Left kidney (tissue), 2 donors: Measurements from ENCODE around the gene GDF7. TPM values are rescaled to one million over a fixed set of nuclear protein-coding genes. Genes with fewer than 3 reads are reported as not detected.

Source experiments
- DNase-seq: peaks from one replicate; pipeline ENCODE4 v3.0.0-alpha.2; 2013
- polyA plus RNA-seq: library from polyadenylated mRNA; unstranded; fragments of 120-200 nt; gene quantifications from one replicate; pipeline ENCODE4 v1.2.1, GENCODE V29; 2013; ENCODE audit not compliant: insufficient read length

Gene GDF7
- polyA plus RNA-seq, 1 donor = 2.6 TPM

- no peak for DNase-seq
Observed at GRCh38 chr2:20643060-20643459, 23.9 kb upstream of the GDF7 start.

GRCh38 chr2:20643826-20644225, 23.1 kb upstream of the GDF7 start:
- DNase-seq = no peak

DNA sequence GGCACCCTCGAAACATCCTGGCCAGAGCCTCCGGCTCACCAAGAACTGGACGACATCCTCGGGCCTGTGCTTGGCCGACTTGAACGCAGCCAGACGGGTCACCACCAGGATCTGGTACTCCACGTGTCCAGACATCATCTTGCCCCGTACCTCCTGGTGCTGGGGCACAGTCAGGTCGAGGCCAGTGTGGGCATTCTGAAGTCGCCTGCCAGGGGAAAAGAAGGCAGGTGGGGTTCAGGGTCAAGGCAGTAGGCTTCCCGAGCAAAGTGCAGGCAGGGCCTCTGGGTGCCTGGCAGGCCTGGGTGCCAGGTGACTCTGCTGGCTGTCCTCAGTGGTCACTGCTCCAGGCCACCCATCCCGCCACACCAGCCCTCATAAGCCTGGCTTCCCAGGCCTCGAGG, 21.6 kb upstream of the GDF7 start:
- DNase-seq = no peak

DNA sequence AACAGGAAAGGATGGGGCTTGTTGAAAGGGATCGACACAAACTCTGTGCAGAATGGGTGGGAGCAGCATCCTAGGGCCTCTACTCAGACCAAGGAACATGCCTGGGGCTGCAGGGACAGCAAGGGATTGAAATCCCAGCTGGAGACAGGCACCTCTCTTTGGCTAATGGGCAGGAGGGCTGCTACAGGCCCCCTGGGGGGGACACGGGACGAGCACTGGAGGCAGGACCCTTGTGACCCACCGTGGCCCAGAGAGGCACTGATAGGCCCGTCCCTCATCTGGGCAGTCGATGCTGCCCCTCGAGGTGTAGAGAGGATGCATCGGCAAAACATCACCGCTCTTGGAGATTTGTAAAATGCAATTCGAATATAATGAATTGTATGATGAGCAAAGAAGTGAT, 21.2 kb upstream of the GDF7 start:
- no peak for DNase-seq

DNA sequence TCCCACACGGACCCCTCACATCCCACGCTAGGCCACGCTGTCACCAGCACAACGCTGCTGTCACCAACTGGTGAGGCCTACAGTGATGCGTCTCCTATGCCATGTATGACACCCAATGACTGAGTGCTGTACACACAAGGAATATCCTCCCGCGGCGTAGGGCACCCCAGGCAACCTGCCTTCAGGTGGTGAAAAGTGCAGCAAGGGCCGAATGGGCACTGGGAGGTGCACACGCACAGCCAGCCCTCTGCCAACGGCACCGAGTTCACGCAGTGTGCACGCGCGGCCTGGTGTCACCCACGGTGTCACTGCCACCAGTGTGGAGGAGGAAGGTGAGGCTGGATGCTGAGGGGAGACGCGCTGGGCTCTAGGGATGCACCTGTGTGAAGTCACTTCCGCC, 20.5 kb upstream of the GDF7 start:
- no peak for DNase-seq

- DNase-seq = no peak
Observed at GRCh38 chr2:20647211-20647610, 19.7 kb upstream of the GDF7 start.

DNA sequence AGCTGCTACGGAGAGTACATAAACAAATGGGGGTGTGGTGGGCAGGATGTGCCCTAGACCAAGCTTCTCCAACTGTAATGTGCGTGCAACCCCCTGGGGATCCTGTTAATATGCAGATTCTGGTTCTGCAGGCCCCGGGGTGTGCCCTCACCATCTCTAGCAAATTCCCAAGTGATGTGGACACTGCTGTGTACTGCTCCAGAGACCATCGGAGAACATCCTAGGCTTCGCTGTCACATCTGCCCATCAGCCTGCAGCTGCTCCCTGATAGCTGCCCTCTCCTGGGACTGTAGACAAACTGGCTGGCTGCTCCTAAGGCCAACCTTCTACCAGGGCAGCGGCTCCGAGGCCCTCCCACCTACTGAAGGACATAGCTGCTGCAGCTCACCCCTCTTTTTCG, 19.2 kb upstream of the GDF7 start:
- no peak for DNase-seq

DNA sequence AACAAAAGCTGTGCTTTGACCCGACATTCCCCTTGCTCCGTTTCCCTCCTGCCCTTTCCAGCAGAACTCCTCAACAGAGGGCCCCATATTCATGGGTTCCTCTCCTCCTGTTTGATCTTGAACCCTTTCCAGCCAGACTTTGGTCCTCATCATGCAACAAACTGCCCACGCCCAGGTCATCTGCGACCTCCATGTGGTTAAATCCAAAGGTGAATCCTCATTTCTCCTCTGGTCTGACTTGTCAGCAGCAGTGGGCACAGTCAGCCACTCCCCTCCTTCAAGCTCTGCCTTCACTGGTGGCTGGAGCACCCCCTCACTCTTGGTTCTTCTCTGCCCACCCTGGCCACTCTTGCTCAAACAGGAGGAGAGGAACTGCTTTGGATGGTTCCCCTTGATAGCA, 18.7 kb upstream of the GDF7 start:
- no peak for DNase-seq

DNA sequence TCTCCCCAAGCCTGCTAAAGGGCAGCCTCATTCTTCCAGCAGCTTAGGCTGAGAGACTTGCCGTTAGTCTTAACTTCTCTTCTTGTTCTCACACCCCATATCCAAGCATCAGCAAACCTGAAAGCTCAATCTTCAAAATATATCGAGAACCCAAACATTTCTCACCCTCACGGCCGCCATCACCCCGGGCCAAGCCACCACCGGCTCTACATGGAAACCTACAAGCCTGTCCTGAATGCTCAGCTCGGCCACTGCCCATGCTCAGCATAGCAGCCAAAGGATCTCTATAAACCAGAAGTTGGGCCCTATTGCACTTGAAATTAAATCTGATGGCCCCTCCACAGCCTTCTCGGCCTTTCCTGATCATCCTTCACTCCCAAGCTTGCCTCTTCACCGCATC, 18.1 kb upstream of the GDF7 start:
- no peak for DNase-seq

GRCh38 chr2:20649576-20649975, 17.4 kb upstream of the GDF7 start:
- no peak for DNase-seq

DNA sequence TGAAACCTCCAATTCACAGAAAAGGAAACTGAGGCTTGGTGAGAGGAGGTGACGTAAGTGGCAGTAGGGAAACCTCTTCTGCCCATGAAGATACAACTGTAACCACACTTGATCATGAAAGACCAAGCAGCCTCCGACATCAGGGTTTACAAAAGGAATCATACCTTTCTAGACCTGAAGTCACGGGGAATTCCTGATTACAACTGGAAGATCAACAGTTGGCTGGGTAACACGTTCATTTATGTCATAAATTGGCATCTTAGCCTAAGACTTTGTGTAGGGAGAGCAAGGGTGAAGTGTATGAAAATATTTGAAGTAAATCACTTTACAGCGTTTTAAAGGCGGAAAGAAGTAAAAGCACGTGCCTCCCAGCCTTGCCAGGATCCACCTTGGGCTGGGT, 17.0 kb upstream of the GDF7 start:
- DNase-seq = no peak

GRCh38 chr2:20650393-20650876, 16.5 kb upstream of the GDF7 start:
- no peak for DNase-seq

GRCh38 chr2:20650877-20651730, 15.8 kb upstream of the GDF7 start, which contains the start of gene HS1BP3:
Gene HS1BP3 (minus strand): TSS chr2:20651098. CDS start chr2:20651063, 35 bp downstream.
- DNase-seq = peak; percentile 84

DNA sequence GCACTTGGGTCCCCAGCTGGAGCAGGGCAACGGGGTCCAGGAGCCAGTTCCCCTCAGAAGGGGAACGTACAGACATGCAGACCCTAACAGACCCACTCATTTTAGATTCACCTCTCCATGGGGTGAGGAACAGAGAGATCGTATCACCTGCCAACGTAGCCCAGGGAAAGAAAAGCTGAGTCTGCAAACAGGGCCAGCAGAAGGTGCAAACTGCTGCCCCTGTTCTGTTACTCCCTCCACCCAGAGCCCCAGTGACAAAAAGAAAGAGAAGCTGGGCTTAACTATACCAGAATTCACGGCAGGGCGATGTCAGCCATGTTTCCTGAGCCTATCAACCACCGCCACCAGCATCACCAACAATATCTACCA, 15.2 kb upstream of the GDF7 start:
- DNase-seq = no peak

DNA sequence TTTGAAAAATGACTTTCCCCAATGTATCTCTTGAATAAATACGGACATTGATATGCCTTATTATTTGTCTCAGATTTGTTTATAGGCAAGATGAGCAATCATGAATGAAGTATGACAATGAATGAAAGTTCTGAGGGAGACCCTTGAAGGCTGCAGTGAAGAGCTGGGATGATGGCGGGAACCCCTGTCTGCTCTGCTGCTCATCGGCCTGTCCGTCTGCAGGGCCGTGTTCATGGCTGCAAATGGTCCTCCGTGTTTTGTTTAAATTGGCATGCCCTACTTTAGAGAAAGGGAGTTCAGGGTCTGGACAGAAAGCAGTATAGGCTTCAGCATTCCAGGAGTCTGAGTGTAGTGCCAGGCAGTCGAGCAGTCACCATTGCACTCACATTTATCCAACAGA, 14.8 kb upstream of the GDF7 start:
- no peak for DNase-seq

GRCh38 chr2:20652673-20653575, 14.0 kb upstream of the GDF7 start:
- no peak for DNase-seq

GRCh38 chr2:20653695-20654534, 13.0 kb upstream of the GDF7 start:
- no peak for DNase-seq

- DNase-seq = no peak
Observed at GRCh38 chr2:20654535-20654813, 12.5 kb upstream of the GDF7 start.

- DNase-seq = no peak
Observed at GRCh38 chr2:20656561-20656960, 10.4 kb upstream of the GDF7 start.

GRCh38 chr2:20657522-20658235, 9.3 kb upstream of the GDF7 start:
- DNase-seq = no peak

DNA sequence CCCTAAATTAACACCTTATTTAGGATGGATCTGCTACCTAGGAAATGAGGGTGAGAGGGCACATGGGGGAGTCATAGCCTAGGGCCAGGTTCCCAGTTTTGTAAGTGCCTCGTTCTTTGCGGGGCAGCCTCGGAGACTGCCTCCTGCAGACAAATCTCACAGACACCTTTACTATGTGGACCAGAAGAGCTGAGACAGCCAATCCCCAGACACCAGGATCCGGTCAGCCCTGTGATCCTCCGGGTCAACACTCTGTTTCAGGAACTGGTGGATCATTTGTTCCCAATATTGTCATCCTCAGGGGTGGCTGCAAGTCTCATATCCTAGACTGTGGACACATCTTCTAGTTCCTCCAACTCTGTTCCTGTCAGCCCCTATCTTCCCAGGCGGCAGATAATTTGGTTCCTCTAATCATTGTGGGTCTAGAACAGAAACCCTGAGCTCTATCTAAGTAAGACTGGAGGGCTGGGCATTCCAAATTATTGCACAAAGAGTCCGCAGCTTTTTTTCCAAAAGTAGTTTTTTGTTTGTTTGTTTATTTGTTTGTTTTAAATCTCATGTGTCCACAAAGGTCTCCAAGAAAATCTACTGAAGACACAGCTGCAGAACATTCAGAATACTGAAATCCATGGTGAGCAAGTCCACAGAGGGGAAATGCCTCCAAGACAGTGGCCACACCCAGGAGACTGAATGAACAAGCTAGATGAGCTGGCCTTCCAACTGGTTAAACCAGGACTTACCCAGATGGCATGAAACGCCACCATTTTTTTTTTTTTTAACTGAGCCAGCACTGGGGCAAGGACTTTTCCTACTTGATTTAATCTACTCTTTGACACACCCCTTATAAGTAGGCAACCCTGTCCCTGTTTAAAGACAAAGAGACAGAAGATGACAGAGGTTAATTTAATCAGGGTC, 6.2 kb upstream of the GDF7 start:
- no peak for DNase-seq
